Keratinocyte (primary cell): ENCODE data around the gene BABAM2. TPM values are rescaled to one million over a fixed set of nuclear protein-coding genes. Genes with fewer than 3 reads are reported as not detected.

Source experiments
- DNase-seq: peaks from one replicate; pipeline ENCODE4 v3.0.0-alpha.2; 2011; ENCODE audit warnings: low read depth, missing footprints, low spot score
- FAIRE-seq: peaks from 2 replicates; lab custom pipeline; 2011; peaks lifted over from hg19 to GRCh38; lab: Jason Lieb, UNC
- H2AFZ ChIP-seq: 2 replicates; pipeline ENCODE4 v1.6.0; 2012; ENCODE audit warnings: low read length, control low read depth, inconsistent platforms; ENCODE audit not compliant: control insufficient read depth
- H3K27ac ChIP-seq: 2 replicates; pipeline ENCODE4 v1.5.1; 2011; ENCODE audit warnings: low read length; ENCODE audit not compliant: control insufficient read depth, insufficient read depth
- H3K27me3 ChIP-seq: 3 replicates; pipeline ENCODE4 v1.6.0; 2011; ENCODE audit warnings: low read length; ENCODE audit not compliant: control insufficient read depth, insufficient read depth; ENCODE audit errors: extremely low read depth
- H3K36me3 ChIP-seq, 2 experiments: 2 replicates in 1 of 2; 3 replicates in 1 of 2; pipeline ENCODE4 v1.5.1; 2011; ENCODE audit warnings: low read length in 2 of 2, mild to moderate bottlenecking in 1 of 2; ENCODE audit not compliant: control insufficient read depth in 2 of 2, insufficient read depth in 2 of 2; ENCODE audit errors: extremely low read depth in 1 of 2
- H3K4me1 ChIP-seq: 3 replicates; pipeline ENCODE4 v1.5.1; 2011; ENCODE audit warnings: low read length; ENCODE audit not compliant: control insufficient read depth, insufficient read depth; ENCODE audit errors: extremely low read depth
- H3K4me2 ChIP-seq: 3 replicates; pipeline ENCODE4 v1.6.0; 2011; ENCODE audit warnings: low read depth, low read length; ENCODE audit not compliant: control insufficient read depth, insufficient read depth; ENCODE audit errors: extremely low read depth
- H3K4me3 ChIP-seq, 3 experiments: fragments of 200-600 bp in 1 of 3; sonication (generic) in 1 of 3; 2 replicates in 2 of 3; 3 replicates in 1 of 3; pipeline ENCODE4 v1.5.1; 2011 to 2016; ENCODE audit warnings: low read length in 3 of 3, mild to moderate bottlenecking in 3 of 3, control low read depth in 2 of 3, inconsistent platforms in 1 of 3, low read depth in 1 of 3, mixed read lengths in 1 of 3, mixed run types in 1 of 3, moderate library complexity in 1 of 3; ENCODE audit not compliant: control insufficient read depth in 2 of 3, insufficient read depth in 2 of 3; ENCODE audit errors: extremely low read depth in 1 of 3
- H3K79me2 ChIP-seq: 2 replicates; pipeline ENCODE4 v1.6.0; 2012; ENCODE audit warnings: low read length; ENCODE audit not compliant: control insufficient read depth, insufficient read depth
- H3K9ac ChIP-seq: 3 replicates; pipeline ENCODE4 v1.6.0; 2011; ENCODE audit warnings: low read length; ENCODE audit not compliant: control insufficient read depth, insufficient read depth; ENCODE audit errors: extremely low read depth
- H3K9me1 ChIP-seq: 3 replicates; pipeline ENCODE4 v1.6.0; 2011; ENCODE audit warnings: low read length; ENCODE audit not compliant: control insufficient read depth, insufficient read depth; ENCODE audit errors: extremely low read depth
- H3K9me3 ChIP-seq: 2 replicates; pipeline ENCODE4 v1.5.1; 2012; ENCODE audit warnings: low read depth, low read length; ENCODE audit not compliant: control insufficient read depth
- H4K20me1 ChIP-seq: 3 replicates; pipeline ENCODE4 v1.6.0; 2011; ENCODE audit warnings: low read length; ENCODE audit not compliant: control insufficient read depth, insufficient read depth; ENCODE audit errors: extremely low read depth
- EZH2 ChIP-seq: IDR thresholded peaks from one replicate; pipeline ENCODE4 v1.6.1; 2012; ENCODE audit warnings: inconsistent platforms, mild to moderate bottlenecking, low read length, moderate library complexity
- dilution Hi-C: fragments of 300-500 bp; cut with MboI; formaldehyde crosslinking; loops from one replicate; pipeline ENCODE4 v1.7.0; 2020; ENCODE audit warnings: low sequenced_read_pairs; ENCODE audit not compliant: extremely low pct_ligation_motif_present
- polyA plus RNA-seq, 5 experiments: library from polyadenylated mRNA; depleted of rRNA in 3 of 5; stranded (reverse) in 3 of 5; stranded (forward) in 1 of 5; unstranded in 1 of 5; fragments of >200 nt; gene quantifications; 1 replicate in 1 of 5; 2 replicates in 3 of 5; 3 replicates in 1 of 5; pipeline versions ENCODE4 v1.2.1 to v1.2.3, GENCODE V29; 2011 to 2012; ENCODE audit warnings: missing spikeins in 2 of 5, low read depth in 1 of 5, low replicate concordance in 1 of 5
- TF ChIP-seq, protein P1 (sequence below), 3 experiments: IDR thresholded peaks in 1 of 3; conservative IDR thresholded peaks in 1 of 3; optimal IDR thresholded peaks in 1 of 3; 2 replicates in 2 of 3; 3 replicates in 1 of 3; pipeline versions ENCODE3 to v1.5.1; 2011; ENCODE audit warnings: low read length in 3 of 3, mild to moderate bottlenecking in 3 of 3, moderate library complexity in 2 of 3, control low read depth in 1 of 3, inconsistent platforms in 1 of 3; ENCODE audit not compliant: insufficient read depth in 2 of 3; ENCODE audit errors: extremely low read depth in 1 of 3

The BABAM2 gene
- polyA plus RNA-seq, 1 donor (not counting 4 experiments of a cell fraction or from before 2014, with no cell fraction given) = 29.8 TPM

DNA sequence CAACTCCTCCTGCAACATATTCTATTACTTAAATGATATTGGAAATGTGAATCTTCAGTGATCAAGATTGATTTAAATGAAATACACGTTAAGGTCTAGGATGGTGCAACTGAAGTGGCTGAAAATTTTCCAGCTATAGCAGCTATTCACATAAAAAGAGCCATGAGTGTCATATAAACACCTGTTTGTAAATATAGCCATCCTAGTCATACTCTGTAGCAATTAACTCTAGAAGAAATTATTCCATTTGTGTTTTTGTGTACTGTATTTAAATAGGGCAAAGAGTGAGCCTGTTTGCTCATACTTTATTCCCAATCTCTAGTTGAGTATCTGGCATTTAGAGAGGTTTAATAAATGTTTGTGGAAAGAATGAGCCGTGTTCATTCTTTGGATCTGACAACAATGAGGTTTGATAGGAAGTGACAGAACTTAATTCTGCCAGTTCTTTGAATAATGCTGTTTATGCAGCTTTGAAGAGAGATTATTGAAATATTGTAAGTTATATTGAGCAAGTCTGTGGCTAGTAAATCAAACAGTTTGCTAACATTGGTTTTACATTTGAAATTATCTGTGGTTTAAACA is 49.7 kb downstream of the BABAM2 start:
- dilution Hi-C loops = no loop called here
- no peak overlapping the region for H3K27ac ChIP-seq

DNA sequence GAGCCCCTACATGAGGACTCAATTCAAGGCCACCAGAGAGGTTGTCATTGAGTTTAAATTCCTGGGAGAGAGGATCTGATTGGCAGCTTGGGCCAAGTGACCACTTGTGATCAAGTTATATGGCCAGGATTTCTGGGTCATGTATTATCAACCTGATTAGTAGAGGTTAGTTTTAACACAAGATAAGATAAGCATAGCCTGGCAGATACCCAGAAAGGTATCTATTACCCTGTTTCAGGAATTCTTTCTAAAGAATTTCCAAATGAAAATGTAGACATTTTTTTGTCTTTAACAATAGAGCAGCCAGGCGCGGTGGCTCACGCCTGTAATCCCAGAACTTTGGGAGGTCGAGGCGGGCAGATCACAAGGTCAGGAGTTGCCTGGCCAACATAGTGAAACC is 50.5 kb downstream of the BABAM2 start:
- no peaks in the 10 kb centered on the region for H3K27me3 ChIP-seq
- no peak overlapping the region for H3K4me2 ChIP-seq
- H3K36me3 ChIP-seq = no peaks in the 10 kb centered on the region
- H3K27ac ChIP-seq = no peak overlapping the region
- dilution Hi-C loops = no loop called here
- H3K9me1 ChIP-seq = no peaks in the 10 kb centered on the region
- no peaks in the 10 kb centered on the region for H3K9me3 ChIP-seq
- no peaks in the 10 kb centered on the region for H3K4me1 ChIP-seq
- H3K79me2 ChIP-seq = no peaks in the 10 kb centered on the region
- no peak overlapping the region for H3K9ac ChIP-seq
- no peak overlapping the region for H3K4me3 ChIP-seq
- DNase-seq (no peak), FAIRE-seq (no peak)
- TF ChIP-seq, protein P1, sequence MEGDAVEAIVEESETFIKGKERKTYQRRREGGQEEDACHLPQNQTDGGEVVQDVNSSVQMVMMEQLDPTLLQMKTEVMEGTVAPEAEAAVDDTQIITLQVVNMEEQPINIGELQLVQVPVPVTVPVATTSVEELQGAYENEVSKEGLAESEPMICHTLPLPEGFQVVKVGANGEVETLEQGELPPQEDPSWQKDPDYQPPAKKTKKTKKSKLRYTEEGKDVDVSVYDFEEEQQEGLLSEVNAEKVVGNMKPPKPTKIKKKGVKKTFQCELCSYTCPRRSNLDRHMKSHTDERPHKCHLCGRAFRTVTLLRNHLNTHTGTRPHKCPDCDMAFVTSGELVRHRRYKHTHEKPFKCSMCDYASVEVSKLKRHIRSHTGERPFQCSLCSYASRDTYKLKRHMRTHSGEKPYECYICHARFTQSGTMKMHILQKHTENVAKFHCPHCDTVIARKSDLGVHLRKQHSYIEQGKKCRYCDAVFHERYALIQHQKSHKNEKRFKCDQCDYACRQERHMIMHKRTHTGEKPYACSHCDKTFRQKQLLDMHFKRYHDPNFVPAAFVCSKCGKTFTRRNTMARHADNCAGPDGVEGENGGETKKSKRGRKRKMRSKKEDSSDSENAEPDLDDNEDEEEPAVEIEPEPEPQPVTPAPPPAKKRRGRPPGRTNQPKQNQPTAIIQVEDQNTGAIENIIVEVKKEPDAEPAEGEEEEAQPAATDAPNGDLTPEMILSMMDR (optimal IDR thresholded peaks at IDR 0.05 in 1 of 3, IDR thresholded peaks at IDR 0.05 in 1 of 3, conservative IDR thresholded peaks at IDR 0.05 in 1 of 3; ENCODE audit: extremely low read depth in 1 of 3, insufficient read depth in 2 of 3, low read length in 3 of 3) = no peak
- no peak for TF ChIP-seq EZH2
- no peak overlapping the region for H2AFZ ChIP-seq
- no peaks in the 10 kb centered on the region for H4K20me1 ChIP-seq

More for the DNA sequence above, 49.7 kb downstream of the BABAM2 start:
- Histone ChIP-seq H3K27me3 (no peaks in the 10 kb centered on the region), H3K9ac (no peak overlapping the region), H4K20me1 (no peaks in the 10 kb centered on the region), H3K4me3 (no peak overlapping the region), H3K4me2 (no peak overlapping the region), H3K4me1 (no peaks in the 10 kb centered on the region), H2AFZ (no peak overlapping the region), H3K79me2 (no peaks in the 10 kb centered on the region), H3K9me3 (no peaks in the 10 kb centered on the region), H3K9me1 (no peaks in the 10 kb centered on the region), H3K36me3 (no peaks in the 10 kb centered on the region)
- no peak for DNase-seq
- TF ChIP-seq EZH2 = no peak
- TF ChIP-seq, protein P1 (optimal IDR thresholded peaks at IDR 0.05 in 1 of 3, IDR thresholded peaks at IDR 0.05 in 1 of 3, conservative IDR thresholded peaks at IDR 0.05 in 1 of 3; ENCODE audit: extremely low read depth in 1 of 3, insufficient read depth in 2 of 3, low read length in 3 of 3) = no peak
- FAIRE-seq = no peak
